PC-9 (cell line): ENCODE measurements around the gene CEACAM18. TPM values are rescaled to one million over a fixed set of nuclear protein-coding genes. Genes with fewer than 3 reads are reported as not detected.
"Not testable (repeated sequence)": the region's sequence is repeated elsewhere in the genome, so short reads cannot be mapped to it uniquely, and the experiment has no call there.

ENCODE experiments used
- BruUV-seq: library from RNA; stranded (reverse); fragments of 400-500 nt; replicated peaks from 2 replicates; lab custom pipeline; 2021; lab: Mats Ljungman, UMichigan
- CTCF ChIA-PET: fragments of 300-600 bp; sonication (Branson Sonifier 250); formaldehyde crosslinking; loops from one replicate; lab custom pipeline; 2022; ENCODE audit warnings: antibody characterized with exemption; lab: Charles Lee
- POLR2A ChIA-PET: fragments of 300-600 bp; sonication (Branson Sonifier 250); formaldehyde crosslinking; loops from one replicate; lab custom pipeline; 2022; ENCODE audit warnings: antibody characterized with exemption; ENCODE audit not compliant: unreplicated experiment; lab: Charles Lee
- DNase-seq, 2 experiments: peaks; one replicate each; pipeline versions ENCODE4 v3.0.0 to v3.0.0-alpha.2; 2015 to 2022; ENCODE audit warnings: mixed read lengths in 1 of 2
- H2AFZ ChIP-seq: fragments of 200-600 bp; sonication (generic); 2 replicates; pipeline ENCODE4 v1.8.1; 2017; ENCODE audit warnings: antibody characterized with exemption
- H3F3A ChIP-seq: fragments of 200-600 bp; sonication (generic); 2 replicates; pipeline ENCODE4 v1.8.1; 2017; ENCODE audit warnings: antibody characterized with exemption, mild to moderate bottlenecking, low read depth; ENCODE audit not compliant: insufficient read depth
- H3K27ac ChIP-seq: fragments of 200-600 bp; sonication (generic); 2 replicates; pipeline ENCODE4 v1.6.1; 2016; ENCODE audit warnings: mixed run types
- H3K27me3 ChIP-seq: fragments of 200-600 bp; sonication (generic); 2 replicates; pipeline ENCODE4 v1.6.1; 2016; ENCODE audit warnings: low read depth, mixed run types; ENCODE audit not compliant: insufficient read depth
- H3K36me3 ChIP-seq: fragments of 200-600 bp; sonication (generic); 2 replicates; pipeline ENCODE4 v1.6.1; 2016; ENCODE audit warnings: low read depth, mixed run types
- H3K4me1 ChIP-seq: fragments of 200-600 bp; sonication (generic); replicated peaks from 2 replicates; pipeline ENCODE4 v1.6.1; 2016; ENCODE audit warnings: mixed run types; ENCODE audit not compliant: insufficient read depth
- H3K4me2 ChIP-seq: fragments of 200-600 bp; sonication (generic); 2 replicates; pipeline ENCODE4 v1.6.1; 2017; ENCODE audit warnings: mixed run types
- H3K4me3 ChIP-seq: fragments of 200-600 bp; sonication (generic); 2 replicates; pipeline ENCODE4 v1.6.1; 2016; ENCODE audit warnings: mixed run types
- H3K79me2 ChIP-seq: fragments of 200-600 bp; sonication (generic); 2 replicates; pipeline ENCODE4 v1.6.1; 2017; ENCODE audit warnings: low read depth, mixed run types
- H3K9me2 ChIP-seq: fragments of 200-600 bp; sonication (generic); 2 replicates; pipeline ENCODE4 v1.8.1; 2017; ENCODE audit warnings: mild to moderate bottlenecking; ENCODE audit not compliant: insufficient read depth
- H3K9me3 ChIP-seq: fragments of 200-600 bp; sonication (generic); 2 replicates; pipeline ENCODE4 v1.8.1; 2016; ENCODE audit warnings: low read depth; ENCODE audit not compliant: insufficient read depth
- H4K20me1 ChIP-seq: fragments of 200-600 bp; sonication (generic); 2 replicates; pipeline ENCODE4 v1.8.1; 2017; ENCODE audit not compliant: insufficient read depth
- CTCF ChIP-seq: fragments of 200-600 bp; sonication (generic); conservative IDR thresholded peaks from 2 replicates; pipeline ENCODE4 v1.6.1; 2017; ENCODE audit warnings: mixed run types, antibody characterized with exemption, mild to moderate bottlenecking, moderate library complexity
- EZH2 ChIP-seq: fragments of 200-600 bp; sonication (generic); IDR thresholded peaks from 2 replicates; pipeline ENCODE4 v1.8.0; 2017; ENCODE audit warnings: antibody characterized with exemption, low read depth
- intact Hi-C: fragments of 100-400 bp; cut with micrococcal nuclease; formaldehyde crosslinking; loops from one replicate; pipeline ENCODE4 v1.10.0; 2022; ENCODE audit not compliant: unreplicated experiment
- total RNA-seq: library from RNA; stranded (reverse); gene quantifications from 2 replicates; pipeline ENCODE4 v1.2.3, GENCODE V29; 2021

CEACAM18 gene
- total RNA-seq, 1 experiment from 2014 or later: not detected

GRCh38 chr19:51491586-51491985, 13.2 kb downstream of the CEACAM18 start:
- Histone ChIP-seq H3K4me1 (no peaks in the 10 kb centered on the region), H3K27ac (no peak overlapping the region), H3K4me2 (no peak overlapping the region), H3K79me2 (no peaks in the 10 kb centered on the region), H4K20me1 (no peaks in the 10 kb centered on the region), H3K27me3 (peaks cover 76% of the 10 kb centered on the region), H3K9me2 (no peaks in the 10 kb centered on the region), H3K36me3 (no peaks in the 10 kb centered on the region), H3K9me3 (no peaks in the 10 kb centered on the region), H2AFZ (no peak overlapping the region), H3K4me3 (no peak overlapping the region), H3F3A (no peaks in the 10 kb centered on the region)
- CTCF ChIA-PET: no interaction called here
- DNase-seq: no peak
- BruUV-seq: no TSS peak
- intact Hi-C loops: no loop called here
- TF ChIP-seq CTCF (no peak), EZH2 (no peak)
- POLR2A ChIA-PET: no interaction called here

GRCh38 chr19:51493776-51494175, 15.4 kb downstream of the CEACAM18 start:
- H3F3A ChIP-seq: no peaks in the 10 kb centered on the region
- TF ChIP-seq CTCF (no peak), EZH2 (no peak)

DNA sequence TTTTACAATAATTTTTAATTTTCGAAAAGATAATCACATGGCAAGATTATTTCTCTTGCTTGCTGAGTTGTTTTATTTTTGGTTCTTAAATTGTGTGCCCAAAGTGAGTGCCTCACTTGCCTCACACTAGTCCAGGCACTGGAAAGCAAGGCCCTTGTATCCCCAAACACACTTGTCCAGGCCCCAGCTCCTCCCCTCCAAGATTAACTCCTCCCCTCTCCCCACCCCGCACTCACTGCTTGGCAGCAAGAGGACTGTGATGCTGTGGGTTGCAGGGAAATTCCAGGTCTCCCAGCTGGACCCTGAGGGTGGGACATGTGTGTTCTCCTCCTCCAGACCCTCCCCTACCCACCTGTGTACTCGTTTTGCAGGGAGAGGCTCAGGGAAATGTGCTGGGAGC, 19.3 kb downstream of the CEACAM18 start:
- H3K9me2 ChIP-seq: no peaks in the 10 kb centered on the region
- H2AFZ ChIP-seq: no peak overlapping the region
- no peak overlapping the region for H3K27ac ChIP-seq
- no TSS peak for BruUV-seq
- H3K4me3 ChIP-seq: no peak overlapping the region
- no peaks in the 10 kb centered on the region for H3K79me2 ChIP-seq
- H3K27me3 ChIP-seq: peaks cover 78% of the 10 kb centered on the region
- TF ChIP-seq EZH2 (no peak), CTCF (no peak)
- H3F3A ChIP-seq: no peaks in the 10 kb centered on the region
- no peaks in the 10 kb centered on the region for H3K36me3 ChIP-seq
- intact Hi-C loops: no loop called here
- no peak overlapping the region for H3K4me2 ChIP-seq
- no peaks in the 10 kb centered on the region for H4K20me1 ChIP-seq
- ChIA-PET CTCF (no interaction called here), POLR2A (no interaction called here)
- H3K9me3 ChIP-seq: no peaks in the 10 kb centered on the region
- no peaks in the 10 kb centered on the region for H3K4me1 ChIP-seq
- DNase-seq: no peak

More at GRCh38 chr19:51493776-51494175, 15.4 kb downstream of the CEACAM18 start:
- Histone ChIP-seq H3K9me3 (no peaks in the 10 kb centered on the region), H4K20me1 (no peaks in the 10 kb centered on the region), H3K36me3 (no peaks in the 10 kb centered on the region), H3K9me2 (no peaks in the 10 kb centered on the region), H3K27ac (no peak overlapping the region), H3K4me1 (no peaks in the 10 kb centered on the region), H3K4me3 (no peak overlapping the region), H3K27me3 (peaks cover 75% of the 10 kb centered on the region), H3K79me2 (no peaks in the 10 kb centered on the region), H3K4me2 (no peak overlapping the region), H2AFZ (no peak overlapping the region)
- no peak for DNase-seq
- BruUV-seq: no TSS peak
- intact Hi-C loops: no loop called here
- CTCF ChIA-PET: no interaction called here
- POLR2A ChIA-PET: no interaction called here

DNA sequence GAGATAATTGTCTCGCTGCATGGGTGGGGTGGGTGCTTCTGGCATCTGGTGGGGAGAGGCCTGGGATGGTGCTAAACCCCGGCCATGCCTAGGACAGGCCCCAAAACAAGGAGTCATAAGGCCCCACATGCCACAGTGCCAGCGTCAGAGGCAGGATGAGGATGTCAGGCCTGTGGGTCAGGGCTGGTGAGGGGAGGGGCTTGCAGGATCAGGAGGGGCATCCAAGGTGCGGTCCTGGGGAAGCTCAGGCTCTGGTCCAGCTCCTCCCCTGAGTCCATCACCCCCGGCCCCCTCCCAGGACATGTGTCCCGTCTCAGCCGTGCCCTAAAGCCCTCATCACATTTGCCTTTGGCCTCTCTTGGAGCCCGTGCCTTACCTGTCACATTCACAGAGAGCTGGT, 22.6 kb downstream of the CEACAM18 start:
- CTCF ChIA-PET, H2AFZ ChIP-seq, intact Hi-C loops, H3F3A ChIP-seq, H4K20me1 ChIP-seq, BruUV-seq, H3K9me3 ChIP-seq, H3K4me2 ChIP-seq, H3K27ac ChIP-seq, H3K4me1 ChIP-seq, DNase-seq, H3K9me2 ChIP-seq, POLR2A ChIA-PET, H3K79me2 ChIP-seq, H3K4me3 ChIP-seq, H3K36me3 ChIP-seq: not testable (repeated sequence)
- H3K27me3 ChIP-seq: peaks cover 70% of the 10 kb centered on the region
